AG04450 (cell line): ENCODE data around the gene DRICH1. TPM values are rescaled to one million over a fixed set of nuclear protein-coding genes. Genes with fewer than 3 reads are reported as not detected.

Source experiments
- CTCF ChIA-PET: fragments of 300-600, 350-600 bp; formaldehyde crosslinking; extraction: SDS; loops from one replicate; lab custom pipeline; 2022; ENCODE audit warnings: antibody characterized with exemption, inconsistent platforms; lab: Charles Lee
- POLR2A ChIA-PET: fragments of 350-600 bp; formaldehyde crosslinking; extraction: SDS; loops from one replicate; lab custom pipeline; 2021; ENCODE audit warnings: antibody characterized with exemption, inconsistent platforms; lab: Yijun Ruan, JAX
- DNase-seq: peaks from one replicate; pipeline ENCODE4 v3.0.0-alpha.2; 2011; ENCODE audit warnings: low read depth, low spot score
- H3K27ac ChIP-seq: one replicate; pipeline ENCODE4 v1.5.1; 2012; ENCODE audit warnings: low read depth, low read length, control low read depth
- H3K27me3 ChIP-seq: one replicate; pipeline ENCODE4 v1.6.0; 2012; ENCODE audit warnings: low read length; ENCODE audit not compliant: control insufficient read depth, insufficient read depth
- H3K4me3 ChIP-seq: 2 replicates; pipeline ENCODE4 v1.5.1; 2011; ENCODE audit warnings: mild to moderate bottlenecking, low read depth, low read length, control low read depth
- H3K9me3 ChIP-seq: 2 replicates; pipeline ENCODE4 v1.5.1; 2012; ENCODE audit warnings: low read length; ENCODE audit not compliant: control insufficient read depth, insufficient read depth
- polyA plus RNA-seq: library from polyadenylated mRNA; depleted of rRNA; stranded (reverse); fragments of >200 nt; gene quantifications from 2 replicates; pipeline ENCODE4 v1.2.3, GENCODE V29; 2011
- TF ChIP-seq, protein P1 (sequence below): IDR thresholded peaks from 2 replicates; pipeline ENCODE4 v1.5.1; 2011; ENCODE audit warnings: low read depth, low read length, control low read depth, inconsistent platforms

DRICH1 gene
- polyA plus RNA-seq, 1 experiment: 0.17 TPM

- no peak overlapping the region for H3K4me3 ChIP-seq
- ChIA-PET CTCF (no interaction called here), POLR2A (no interaction called here)
- no peak for DNase-seq
- TF ChIP-seq, protein P1, sequence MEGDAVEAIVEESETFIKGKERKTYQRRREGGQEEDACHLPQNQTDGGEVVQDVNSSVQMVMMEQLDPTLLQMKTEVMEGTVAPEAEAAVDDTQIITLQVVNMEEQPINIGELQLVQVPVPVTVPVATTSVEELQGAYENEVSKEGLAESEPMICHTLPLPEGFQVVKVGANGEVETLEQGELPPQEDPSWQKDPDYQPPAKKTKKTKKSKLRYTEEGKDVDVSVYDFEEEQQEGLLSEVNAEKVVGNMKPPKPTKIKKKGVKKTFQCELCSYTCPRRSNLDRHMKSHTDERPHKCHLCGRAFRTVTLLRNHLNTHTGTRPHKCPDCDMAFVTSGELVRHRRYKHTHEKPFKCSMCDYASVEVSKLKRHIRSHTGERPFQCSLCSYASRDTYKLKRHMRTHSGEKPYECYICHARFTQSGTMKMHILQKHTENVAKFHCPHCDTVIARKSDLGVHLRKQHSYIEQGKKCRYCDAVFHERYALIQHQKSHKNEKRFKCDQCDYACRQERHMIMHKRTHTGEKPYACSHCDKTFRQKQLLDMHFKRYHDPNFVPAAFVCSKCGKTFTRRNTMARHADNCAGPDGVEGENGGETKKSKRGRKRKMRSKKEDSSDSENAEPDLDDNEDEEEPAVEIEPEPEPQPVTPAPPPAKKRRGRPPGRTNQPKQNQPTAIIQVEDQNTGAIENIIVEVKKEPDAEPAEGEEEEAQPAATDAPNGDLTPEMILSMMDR: no peak
- no peaks in the 10 kb centered on the region; the same call in 1 of the 2 replicates for H3K9me3 ChIP-seq
- H3K27ac ChIP-seq: no peak overlapping the region
- H3K27me3 ChIP-seq: peaks cover 21% of the 10 kb centered on the region
Observed at GRCh38 chr22:23579280-23579679, 52.8 kb downstream of the DRICH1 start.

- Histone ChIP-seq H3K27ac (no peak overlapping the region), H3K4me3 (no peak overlapping the region), H3K9me3 (no peaks in the 10 kb centered on the region; the same call in 1 of the 2 replicates), H3K27me3 (peaks cover 18% of the 10 kb centered on the region)
- POLR2A ChIA-PET: no interaction called here
- TF ChIP-seq, protein P1: no peak
- DNase-seq: no peak
- CTCF ChIA-PET: no interaction called here
Observed at GRCh38 chr22:23578306-23578705, 53.8 kb downstream of the DRICH1 start.

GRCh38 chr22:23576681-23577080 lies 55.4 kb downstream of the DRICH1 start:
- Histone ChIP-seq H3K27ac (no peak overlapping the region), H3K4me3 (no peak overlapping the region), H3K9me3 (no peaks in the 10 kb centered on the region; the same call in 1 of the 2 replicates), H3K27me3 (peaks cover 15% of the 10 kb centered on the region)
- ChIA-PET POLR2A (no interaction called here), CTCF (interaction anchor here (0.6 to 0.9 kb wide), 3 partner anchors 14 to 1256 kb away, joined by 3 to 5 read pairs (median 4); no protein-coding TSS in a partner anchor)
- TF ChIP-seq, protein P1: no peak
- DNase-seq: no peak

- ChIA-PET CTCF (no interaction called here), POLR2A (no interaction called here)
- H3K4me3 ChIP-seq: no peak overlapping the region
- TF ChIP-seq, protein P1: no peak
- peaks cover 11% of the 10 kb centered on the region for H3K27me3 ChIP-seq
- H3K27ac ChIP-seq: no peak overlapping the region
- DNase-seq: no peak
- H3K9me3 ChIP-seq: no peaks in the 10 kb centered on the region; the same call in 1 of the 2 replicates
Observed at GRCh38 chr22:23575601-23576000, 56.5 kb downstream of the DRICH1 start.

DNA sequence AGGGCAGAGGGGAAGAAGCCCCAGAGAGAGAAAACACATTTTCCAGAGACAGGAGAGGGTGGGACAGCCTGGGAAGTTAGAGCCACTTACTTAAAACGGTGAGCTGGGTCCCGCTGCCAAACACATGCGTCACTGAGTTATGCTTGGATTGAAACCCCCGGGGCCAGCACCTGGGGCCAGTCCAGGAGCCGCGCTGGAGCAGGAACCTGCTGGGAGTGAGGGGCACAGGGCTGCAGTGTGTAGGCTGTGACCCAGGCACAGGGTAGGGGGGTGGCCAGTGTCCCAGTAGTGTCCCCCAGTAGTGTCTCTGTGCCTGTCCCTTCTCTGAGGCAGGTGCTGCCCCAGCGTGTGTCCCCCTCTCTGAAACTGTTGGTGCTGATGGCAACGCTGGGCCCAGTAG lies 57.2 kb downstream of the DRICH1 start:
- POLR2A ChIA-PET: no interaction called here
- Histone ChIP-seq H3K27me3 (peaks cover 6% of the 10 kb centered on the region), H3K4me3 (no peak overlapping the region), H3K27ac (no peak overlapping the region), H3K9me3 (no peaks in the 10 kb centered on the region; the same call in 1 of the 2 replicates)
- no peak for DNase-seq
- CTCF ChIA-PET: no interaction called here
- TF ChIP-seq, protein P1: no peak
